HepG2 (cell line): ENCODE results near the gene PLEKHA3. TPM values are rescaled to one million over a fixed set of nuclear protein-coding genes. Genes with fewer than 3 reads are reported as not detected.

Experiments used
- ATF7 ChIP-seq, 2 experiments: fragments of 450-650 bp in 1 of 2; sonication (generic) in 1 of 2; formaldehyde crosslinking in 1 of 2; IDR thresholded peaks; 2 replicates each; pipeline versions ENCODE4 v1.4.0 to v1.6.1; 2016 to 2020; ENCODE audit warnings: antibody characterized with exemption in 1 of 2, mild to moderate bottlenecking in 1 of 2, missing genetic modification reagents in 1 of 2
- ATF7-NPFF ChIP-seq: sonication (generic); formaldehyde crosslinking; IDR thresholded peaks from 2 replicates; pipeline ENCODE4 v1.8.1; 2023; ENCODE audit warnings: mild to moderate bottlenecking, low read depth, missing genetic modification reagents, moderate library complexity
- CHD4 ChIP-seq: fragments of 200-600 bp; sonication (generic); IDR thresholded peaks from 2 replicates; pipeline ENCODE4 v1.7.0; 2017; ENCODE audit warnings: mild to moderate bottlenecking, low read length, borderline replicate concordance
- ETV5 ChIP-seq: IDR thresholded peaks from 2 replicates; pipeline ENCODE4 v1.6.1; 2018; ENCODE audit warnings: missing biosample characterization, missing genetic modification reagents, inconsistent platforms, borderline replicate concordance
- EZH2 ChIP-seq: conservative IDR thresholded peaks from 2 replicates; pipeline ENCODE4 v1.6.1; 2012; ENCODE audit warnings: mild to moderate bottlenecking, low read depth, low read length, moderate library complexity
- FOXJ3 ChIP-seq: sonication (generic); formaldehyde crosslinking; IDR thresholded peaks from 2 replicates; pipeline ENCODE4 v1.4.0; 2020; ENCODE audit warnings: missing genetic modification reagents, mild to moderate bottlenecking, borderline replicate concordance
- FOXO4 ChIP-seq: sonication (generic); formaldehyde crosslinking; conservative IDR thresholded peaks from 2 replicates; pipeline ENCODE4 v1.8.1; 2023; ENCODE audit warnings: missing genetic modification reagents
- GATA4 ChIP-seq: sonication (generic); IDR thresholded peaks from 2 replicates; pipeline ENCODE4 v1.6.1; 2016; ENCODE audit warnings: antibody characterized with exemption, low read depth, borderline replicate concordance
- HNRNPL ChIP-seq: fragments of 200-400 bp; formaldehyde crosslinking; IDR thresholded peaks from 2 replicates; pipeline ENCODE4 v1.6.1; 2017; ENCODE audit warnings: mild to moderate bottlenecking, low read depth, low read length
- MIER2 ChIP-seq: IDR thresholded peaks from 2 replicates; pipeline ENCODE4 v1.6.1; 2016; ENCODE audit warnings: missing biosample characterization, missing genetic modification reagents
- MTERF4 ChIP-seq: sonication (generic); formaldehyde crosslinking; IDR thresholded peaks from 2 replicates; pipeline ENCODE4 v1.8.0; 2023; ENCODE audit warnings: mild to moderate bottlenecking, missing genetic modification reagents
- SMAD1 ChIP-seq: sonication (generic); formaldehyde crosslinking; IDR thresholded peaks from 2 replicates; pipeline ENCODE4 v1.4.0; 2020; ENCODE audit warnings: missing genetic modification reagents, low read depth, mild to moderate bottlenecking, borderline replicate concordance
- ZFP1 ChIP-seq: IDR thresholded peaks from 2 replicates; pipeline ENCODE4 v1.6.1; 2016
- ZHX2 ChIP-seq, 2 experiments: sonication (generic) in 1 of 2; formaldehyde crosslinking in 1 of 2; IDR thresholded peaks; 2 replicates each; pipeline versions ENCODE4 v1.6.1 to v1.9.0; 2014 to 2022; ENCODE audit warnings: antibody characterized with exemption in 1 of 2, borderline replicate concordance in 1 of 2, inconsistent platforms in 1 of 2, low read depth in 1 of 2, missing genetic modification reagents in 1 of 2
- ZNF414 ChIP-seq: sonication (generic); formaldehyde crosslinking; IDR thresholded peaks from 2 replicates; pipeline ENCODE4 v1.5.0; 2020; ENCODE audit warnings: missing genetic modification reagents
- ZNF468 ChIP-seq: sonication (generic); formaldehyde crosslinking; IDR thresholded peaks from 2 replicates; pipeline ENCODE4 v1.8.0; 2022; ENCODE audit warnings: mild to moderate bottlenecking, moderate library complexity, missing genetic modification reagents
- ZNF562 ChIP-seq: sonication (generic); formaldehyde crosslinking; IDR thresholded peaks from 2 replicates; pipeline ENCODE4 v1.8.0; 2022; ENCODE audit warnings: missing genetic modification reagents, borderline replicate concordance
- ZNF569 ChIP-seq: sonication (generic); formaldehyde crosslinking; IDR thresholded peaks from 2 replicates; pipeline ENCODE4 v1.5.0; 2020; ENCODE audit warnings: mild to moderate bottlenecking, missing genetic modification reagents, moderate library complexity, borderline replicate concordance
- polyA plus RNA-seq, 8 experiments: library from polyadenylated mRNA; depleted of rRNA in 3 of 8; stranded (reverse) in 7 of 8; unstranded in 1 of 8; fragments of >200 nt; fragmentation: Illumina TruSeq in 4 of 8; extraction: Trizol in 4 of 8; gene quantifications; 2 replicates each; pipeline versions ENCODE4 v1.2.1 to v1.2.3, GENCODE V29; 2011 to 2016; ENCODE audit warnings: low read depth in 4 of 8, missing spikeins in 1 of 8, mixed read lengths in 1 of 8; ENCODE audit not compliant: insufficient read depth in 1 of 8
- total RNA-seq, 5 experiments: library from RNA; depleted of rRNA; stranded (reverse); fragments of >200 nt; fragmentation: Illumina TruSeq; extraction: Trizol; gene quantifications; 2 replicates each; pipeline ENCODE4 v1.2.3, GENCODE V29; 2016; ENCODE audit warnings: low read depth in 1 of 5

PLEKHA3 gene
- total and polyA plus RNA-seq, 2 of the 13 experiments (the other 11 are each of a cell fraction or from before 2014, with no cell fraction given), result 11.7 to 23.1 TPM

- TF ChIP-seq ZHX2 (IDR thresholded peaks at IDR 0.05; ENCODE audit: low read depth) (peak; percentile 74; the same call in 1 of the 2 replicates), ZHX2 (CRISPR knock-in tag; IDR thresholded peaks at IDR 0.05; ENCODE audit: borderline replicate concordance) (0 out of 2 replicates have a peak, but pooled peaks have one; percentile 16), MIER2 (CRISPR knock-in tag) (peak; percentile 33; the same call in 1 of the 2 replicates), MTERF4 (CRISPR knock-in tag) (no peak), ZNF414 (CRISPR knock-in tag) (no peak), HNRNPL (no peak), CHD4 (no peak), GATA4 (peak; percentile 50; the same call in 1 of the 2 replicates), FOXO4 (CRISPR knock-in tag) (0 out of 2 replicates have a peak, but pooled peaks have one; percentile 1), FOXJ3 (peak; percentile 76; the same call in 1 of the 2 replicates), ZNF468 (CRISPR knock-in tag) (peak; percentile 90; the same call in 1 of the 2 replicates), ZFP1 (CRISPR knock-in tag) (peak; percentile 59; the same call in 1 of the 2 replicates), EZH2 (no peak), ATF7 (IDR thresholded peaks at IDR 0.05) (no peak), ATF7 (CRISPR knock-in tag; IDR thresholded peaks at IDR 0.05) (peak; percentile 60; the same call in 1 of the 2 replicates), SMAD1 (peak; percentile 92; the same call in 1 of the 2 replicates), ATF7-NPFF (CRISPR knock-in tag) (peak; percentile 54; the same call in 1 of the 2 replicates), ZNF562 (no peak), ZNF569 (CRISPR knock-in tag) (no peak), ETV5 (peak; percentile 60; the same call in 1 of the 2 replicates)
These were observed 1.6 kb upstream of the PLEKHA3 start, which contains the start of gene FKBP7 (continued) for GRCh38 chr2:178478439-178479274.
